ENCODE data around the gene REG3G.

The REG3G gene

DNA sequence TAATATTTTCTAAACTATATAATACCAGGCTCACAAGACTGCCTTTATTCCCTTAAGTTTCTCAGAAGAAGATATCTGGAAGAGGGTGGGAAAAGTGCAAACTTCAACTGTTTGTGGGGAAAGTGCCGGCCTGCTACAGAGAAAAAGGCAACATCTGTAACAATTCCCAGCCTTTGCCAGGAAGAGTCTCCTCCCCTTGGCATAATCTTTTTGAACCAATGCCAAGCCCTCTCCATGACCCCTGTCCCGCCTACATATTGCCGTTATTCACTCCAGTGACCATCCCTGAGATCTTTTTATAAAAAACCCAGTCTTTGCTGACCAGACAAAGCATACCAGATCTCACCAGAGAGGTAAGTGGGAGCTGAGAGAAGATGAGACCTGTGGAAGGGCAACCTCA is at the start of gene REG3G:
Gene REG3G (plus strand): TSS at position 282 of the 400 bp plus-strand sequence. CDS start 392 bp downstream, outside the sequence.
- no peaks in the 10 kb centered on the region for H3K9me3 ChIP-seq (ENCODE audit: low read length)
- no peak within 1 kb of the TSS for H3K9ac ChIP-seq (ENCODE audit: low read length)
- no peaks in the 10 kb centered on the region for H3K4me1 ChIP-seq (ENCODE audit: insufficient read depth, low read length)
- H3K27me3 ChIP-seq (ENCODE audit: control insufficient read depth in 1 of 2, insufficient read depth in 2 of 2, low read length in 2 of 2), result no peaks in the 10 kb centered on the region
- no peaks in the 10 kb centered on the region for H3K36me3 ChIP-seq (ENCODE audit: insufficient read depth, low read length)
- H3K27ac ChIP-seq (ENCODE audit: low read depth, low read length), result no peak within 1 kb of the TSS
- H3K4me3 ChIP-seq (ENCODE audit: low read depth in 1 of 2, low read length in 2 of 2), result no peak within 1 kb of the TSS

- Histone ChIP-seq H3K9ac (ENCODE audit: low read length) (no peak overlapping the region), H3K36me3 (ENCODE audit: insufficient read depth, low read length) (no peaks in the 10 kb centered on the region), H3K4me3 (ENCODE audit: low read depth in 1 of 2, low read length in 2 of 2) (no peak overlapping the region), H3K4me1 (ENCODE audit: insufficient read depth, low read length) (peaks cover 5% of the 10 kb centered on the region), H3K9me3 (ENCODE audit: low read length) (no peaks in the 10 kb centered on the region), H3K27ac (ENCODE audit: low read depth, low read length) (no peak overlapping the region), H3K27me3 (ENCODE audit: control insufficient read depth in 1 of 2, insufficient read depth in 2 of 2, low read length in 2 of 2) (no peaks in the 10 kb centered on the region)
These were observed 47.8 kb upstream of the REG3G start for GRCh38 chr2:78977661-78978145.

DNA sequence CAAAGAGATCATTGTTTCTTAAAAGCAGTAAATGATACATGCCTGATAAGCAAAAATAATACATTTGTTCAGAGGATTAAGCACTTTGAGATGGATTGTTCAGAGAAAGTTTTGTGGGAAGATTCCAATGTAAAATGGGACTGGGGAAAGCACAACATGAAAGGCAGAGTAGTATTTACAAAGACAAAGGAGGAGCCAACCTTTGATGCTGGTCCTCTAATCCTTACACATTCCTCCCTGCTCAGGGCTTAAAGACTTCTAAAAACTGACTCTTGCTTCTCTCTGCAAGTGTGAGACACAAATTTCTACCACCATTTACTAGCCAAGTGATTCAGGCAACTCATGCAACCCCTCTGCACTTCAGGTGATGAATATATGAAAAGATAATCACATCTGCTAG is 47.2 kb upstream of the REG3G start:
- Histone ChIP-seq H3K27ac (ENCODE audit: low read depth, low read length) (no peak overlapping the region), H3K36me3 (ENCODE audit: insufficient read depth, low read length) (no peaks in the 10 kb centered on the region), H3K4me3 (ENCODE audit: low read depth in 1 of 2, low read length in 2 of 2) (no peak overlapping the region), H3K4me1 (ENCODE audit: insufficient read depth, low read length) (peaks cover 5% of the 10 kb centered on the region), H3K9me3 (ENCODE audit: low read length) (no peaks in the 10 kb centered on the region), H3K9ac (ENCODE audit: low read length) (no peak overlapping the region), H3K27me3 (ENCODE audit: control insufficient read depth in 1 of 2, insufficient read depth in 2 of 2, low read length in 2 of 2) (no peaks in the 10 kb centered on the region)

- no peaks in the 10 kb centered on the region for H3K9me3 ChIP-seq (ENCODE audit: low read length)
- H3K27ac ChIP-seq (ENCODE audit: low read depth, low read length), result no peak overlapping the region
- H3K4me1 ChIP-seq (ENCODE audit: insufficient read depth, low read length), result peaks cover 5% of the 10 kb centered on the region
- H3K4me3 ChIP-seq (ENCODE audit: low read depth in 1 of 2, low read length in 2 of 2), result no peak overlapping the region
- H3K9ac ChIP-seq (ENCODE audit: low read length), result no peak overlapping the region
- no peaks in the 10 kb centered on the region for H3K36me3 ChIP-seq (ENCODE audit: insufficient read depth, low read length)
- H3K27me3 ChIP-seq (ENCODE audit: control insufficient read depth in 1 of 2, insufficient read depth in 2 of 2, low read length in 2 of 2), result no peaks in the 10 kb centered on the region
These were observed 45.9 kb upstream of the REG3G start for GRCh38 chr2:78979380-78980151.

DNA sequence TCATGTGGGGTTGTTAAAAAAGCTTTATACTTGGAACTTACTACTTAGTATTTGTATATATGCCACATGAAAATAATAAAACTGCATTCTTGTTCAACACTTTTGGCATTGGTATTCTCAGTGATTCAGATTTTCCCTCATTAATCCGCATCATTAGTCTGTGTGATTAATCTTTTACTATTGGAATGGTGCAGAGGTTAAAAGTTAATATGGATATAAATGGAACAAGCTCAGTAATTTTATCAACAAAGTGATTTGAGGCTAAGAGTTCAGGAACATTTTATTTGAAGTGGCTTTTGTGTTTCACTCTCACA is 45.4 kb upstream of the REG3G start:
- Histone ChIP-seq H3K4me1 (ENCODE audit: insufficient read depth, low read length) (peaks cover 5% of the 10 kb centered on the region), H3K4me3 (ENCODE audit: low read depth in 1 of 2, low read length in 2 of 2) (no peak overlapping the region), H3K27me3 (ENCODE audit: control insufficient read depth in 1 of 2, insufficient read depth in 2 of 2, low read length in 2 of 2) (no peaks in the 10 kb centered on the region), H3K27ac (ENCODE audit: low read depth, low read length) (no peak overlapping the region), H3K9me3 (ENCODE audit: low read length) (no peaks in the 10 kb centered on the region), H3K9ac (ENCODE audit: low read length) (no peak overlapping the region), H3K36me3 (ENCODE audit: insufficient read depth, low read length) (no peaks in the 10 kb centered on the region)

GRCh38 chr2:78980871-78981270 is 44.6 kb upstream of the REG3G start:
- Histone ChIP-seq H3K9ac (ENCODE audit: low read length) (no peak overlapping the region), H3K27me3 (ENCODE audit: control insufficient read depth in 1 of 2, insufficient read depth in 2 of 2, low read length in 2 of 2) (no peaks in the 10 kb centered on the region), H3K27ac (ENCODE audit: low read depth, low read length) (no peak overlapping the region), H3K36me3 (ENCODE audit: insufficient read depth, low read length) (no peaks in the 10 kb centered on the region), H3K9me3 (ENCODE audit: low read length) (no peaks in the 10 kb centered on the region), H3K4me1 (ENCODE audit: insufficient read depth, low read length) (peaks cover 5% of the 10 kb centered on the region), H3K4me3 (ENCODE audit: low read depth in 1 of 2, low read length in 2 of 2) (no peak overlapping the region)

DNA sequence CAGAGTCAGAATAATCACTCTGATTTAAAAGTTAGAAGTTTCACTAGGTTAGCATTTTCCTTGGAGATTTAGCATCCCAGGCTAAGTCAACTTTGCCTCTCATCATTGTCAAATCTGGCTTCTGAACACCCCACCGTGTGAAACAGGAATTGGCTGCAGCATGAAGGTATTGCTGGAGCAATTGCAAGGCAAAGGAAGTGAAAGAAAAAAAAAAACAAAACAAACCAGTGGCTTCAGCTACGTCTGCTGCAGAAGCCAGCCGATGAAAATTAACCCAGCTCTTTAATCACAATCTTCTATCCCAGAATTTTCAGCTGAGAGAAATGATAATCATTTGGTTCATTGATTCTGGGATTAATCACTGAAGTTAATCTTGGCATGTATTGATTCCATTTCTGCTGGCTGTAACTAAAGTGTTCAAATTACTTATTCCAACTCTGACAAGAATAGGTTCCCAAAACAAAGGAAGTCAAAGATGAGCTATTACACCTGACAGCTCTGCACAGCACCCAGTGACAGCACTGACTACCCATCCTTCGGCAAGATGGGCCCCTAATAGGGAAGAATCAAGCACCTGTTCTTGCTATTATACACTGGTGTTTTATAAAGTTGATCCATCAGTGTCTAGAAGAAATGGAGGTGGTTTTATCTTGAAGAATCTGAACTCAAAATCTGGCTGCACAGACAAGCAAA is 42.7 kb upstream of the REG3G start:
- Histone ChIP-seq H3K9ac (ENCODE audit: low read length) (no peak overlapping the region), H3K4me1 (ENCODE audit: insufficient read depth, low read length) (peaks cover 5% of the 10 kb centered on the region), H3K36me3 (ENCODE audit: insufficient read depth, low read length) (no peaks in the 10 kb centered on the region), H3K27me3 (ENCODE audit: control insufficient read depth in 1 of 2, insufficient read depth in 2 of 2, low read length in 2 of 2) (no peaks in the 10 kb centered on the region), H3K9me3 (ENCODE audit: low read length) (no peaks in the 10 kb centered on the region), H3K4me3 (ENCODE audit: low read depth in 1 of 2, low read length in 2 of 2) (no peak overlapping the region), H3K27ac (ENCODE audit: low read depth, low read length) (no peak overlapping the region)

- H3K27ac ChIP-seq (ENCODE audit: low read depth, low read length), result no peak overlapping the region
- no peak overlapping the region for H3K9ac ChIP-seq (ENCODE audit: low read length)
- H3K4me1 ChIP-seq (ENCODE audit: insufficient read depth, low read length), result peaks cover 3% of the 10 kb centered on the region
- no peaks in the 10 kb centered on the region for H3K27me3 ChIP-seq (ENCODE audit: control insufficient read depth in 1 of 2, insufficient read depth in 2 of 2, low read length in 2 of 2)
- no peaks in the 10 kb centered on the region for H3K9me3 ChIP-seq (ENCODE audit: low read length)
- H3K4me3 ChIP-seq (ENCODE audit: low read depth in 1 of 2, low read length in 2 of 2), result no peak overlapping the region
- H3K36me3 ChIP-seq (ENCODE audit: insufficient read depth, low read length), result no peaks in the 10 kb centered on the region
These were observed 41.1 kb upstream of the REG3G start for GRCh38 chr2:78984386-78984785.

DNA sequence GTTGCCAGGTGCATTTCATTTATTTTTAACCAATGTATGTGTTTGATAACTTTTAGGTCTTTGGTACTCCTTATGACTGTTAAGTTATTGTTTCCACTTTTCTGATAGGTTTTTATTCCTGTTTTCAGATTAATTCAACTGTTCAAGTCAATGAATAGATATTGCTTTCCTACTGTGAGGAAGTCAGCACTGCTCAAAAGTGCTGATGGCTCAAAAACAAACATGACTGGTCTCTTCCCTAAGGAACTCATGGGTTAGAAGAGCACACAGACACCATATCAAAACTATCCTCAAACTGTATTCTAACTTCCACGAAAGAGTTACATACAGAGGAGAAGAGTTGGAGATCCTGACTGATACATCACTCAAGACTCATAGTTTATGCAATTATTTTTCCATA is 39.9 kb upstream of the REG3G start:
- no peaks in the 10 kb centered on the region for H3K9me3 ChIP-seq (ENCODE audit: low read length)
- no peak overlapping the region for H3K9ac ChIP-seq (ENCODE audit: low read length)
- H3K27me3 ChIP-seq (ENCODE audit: control insufficient read depth in 1 of 2, insufficient read depth in 2 of 2, low read length in 2 of 2), result no peaks in the 10 kb centered on the region
- no peaks in the 10 kb centered on the region for H3K36me3 ChIP-seq (ENCODE audit: insufficient read depth, low read length)
- H3K4me1 ChIP-seq (ENCODE audit: insufficient read depth, low read length), result no peaks in the 10 kb centered on the region
- no peak overlapping the region for H3K27ac ChIP-seq (ENCODE audit: low read depth, low read length)
- H3K4me3 ChIP-seq (ENCODE audit: low read depth in 1 of 2, low read length in 2 of 2), result no peak overlapping the region

DNA sequence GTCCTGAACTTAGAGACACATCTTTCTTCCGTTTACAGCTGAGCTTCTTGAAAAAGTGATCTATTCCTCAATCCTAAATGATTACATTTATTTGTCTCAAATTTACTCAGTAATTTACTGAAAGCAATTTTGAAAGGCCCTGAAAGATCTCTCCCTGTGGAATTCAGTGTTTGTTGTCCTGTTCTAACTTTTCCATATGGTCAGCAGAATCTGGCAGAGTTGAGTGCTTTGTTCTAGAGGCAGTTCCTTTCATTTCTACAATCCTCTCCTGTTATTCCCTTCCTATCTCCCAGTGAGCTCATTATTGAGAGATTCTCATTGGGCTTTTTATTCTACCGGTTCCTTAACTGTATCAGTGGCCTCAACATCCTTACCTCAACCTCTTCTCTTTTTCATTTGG is 36.5 kb upstream of the REG3G start:
- Histone ChIP-seq H3K9ac (ENCODE audit: low read length) (no peak overlapping the region), H3K4me1 (ENCODE audit: insufficient read depth, low read length) (no peaks in the 10 kb centered on the region), H3K27ac (ENCODE audit: low read depth, low read length) (no peak overlapping the region), H3K36me3 (ENCODE audit: insufficient read depth, low read length) (no peaks in the 10 kb centered on the region), H3K4me3 (ENCODE audit: low read depth in 1 of 2, low read length in 2 of 2) (no peak overlapping the region), H3K27me3 (ENCODE audit: control insufficient read depth in 1 of 2, insufficient read depth in 2 of 2, low read length in 2 of 2) (peaks cover 15 to 20% of the 10 kb centered on the region in 2 donors), H3K9me3 (ENCODE audit: low read length) (no peaks in the 10 kb centered on the region)

DNA sequence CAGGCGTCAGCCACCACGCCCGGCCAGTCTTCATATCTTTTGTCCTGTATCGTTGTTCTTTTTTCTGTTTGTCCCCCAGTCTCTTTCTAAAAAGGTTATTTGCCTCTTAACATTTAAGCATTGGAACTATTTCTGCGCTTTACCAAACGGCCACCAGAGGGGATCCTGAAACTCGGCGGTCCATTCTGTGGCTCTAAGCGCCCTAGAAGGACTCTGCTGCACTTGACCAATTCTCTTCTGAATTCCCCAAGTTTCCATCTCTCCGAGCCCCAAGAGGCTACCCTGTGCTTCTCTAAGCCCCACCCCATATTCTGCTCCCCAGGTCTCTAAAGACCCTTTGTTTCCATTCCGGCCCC is 33.1 kb upstream of the REG3G start:
- H3K9ac ChIP-seq (ENCODE audit: low read length), result no peak overlapping the region
- H3K27ac ChIP-seq (ENCODE audit: low read depth, low read length), result no peak overlapping the region

More for the DNA sequence above, 33.1 kb upstream of the REG3G start:
- H3K4me1 ChIP-seq (ENCODE audit: insufficient read depth, low read length), result no peaks in the 10 kb centered on the region
- H3K27me3 ChIP-seq (ENCODE audit: control insufficient read depth in 1 of 2, insufficient read depth in 2 of 2, low read length in 2 of 2), result peaks cover 23 to 29% of the 10 kb centered on the region in 2 donors
- peak overlapping the region in 1 of 2 donors; percentile 30 for H3K4me3 ChIP-seq (ENCODE audit: low read depth in 1 of 2, low read length in 2 of 2)
- no peaks in the 10 kb centered on the region for H3K9me3 ChIP-seq (ENCODE audit: low read length)
- no peaks in the 10 kb centered on the region for H3K36me3 ChIP-seq (ENCODE audit: insufficient read depth, low read length)
